Measurements from ENCODE around the gene UGT1A6. TPM values are rescaled to one million over a fixed set of nuclear protein-coding genes. Genes with fewer than 3 reads are reported as not detected.

The UGT1A6 gene
- total and polyA plus RNA-seq, 2 donors (not counting 3 experiments of a cell fraction or from before 2014, with no cell fraction given), result not detected

GRCh38 chr2:233791883-233792329, 99.2 kb downstream of the UGT1A6 start:
- no peaks in the 10 kb centered on the region for H3K4me1 ChIP-seq (ENCODE audit: control insufficient read depth, extremely low read depth, insufficient read depth, low read length)
- no peak overlapping the region for H2AFZ ChIP-seq (ENCODE audit: low read depth, low read length)
- no peaks in the 10 kb centered on the region for H3K9me3 ChIP-seq (replicated peaks; ENCODE audit: control insufficient read depth, insufficient read depth, low read length)
- no peaks in the 10 kb centered on the region for H3K79me2 ChIP-seq (ENCODE audit: control insufficient read depth, insufficient read depth, low read length)
- no peaks in the 10 kb centered on the region for H4K20me1 ChIP-seq (replicated peaks; ENCODE audit: control insufficient read depth, extremely low read depth, insufficient read depth, low read length)
- H3K4me2 ChIP-seq (ENCODE audit: insufficient read depth, low read length), result no peak overlapping the region
- H3K27ac ChIP-seq (ENCODE audit: insufficient read depth, low read depth, low read length), result no peak overlapping the region
- TF ChIP-seq MAX (IDR thresholded peaks at IDR 0.05; ENCODE audit: insufficient read depth, insufficient read length) (no peak), EZH2 (IDR thresholded peaks at IDR 0.05; ENCODE audit: borderline replicate concordance, low read depth, low read length, severe bottlenecking) (no peak), MYC (IDR thresholded peaks at IDR 0.05; ENCODE audit: low read depth, low read length) (no peak)
- H3K27me3 ChIP-seq (ENCODE audit: control insufficient read depth in 2 of 2, insufficient read depth in 2 of 2, low read length in 2 of 2), result no peaks in the 10 kb centered on the region
- no peaks in the 10 kb centered on the region for H3K36me3 ChIP-seq (ENCODE audit: control insufficient read depth in 2 of 2, extremely low read depth in 1 of 2, insufficient read depth in 2 of 2, low read length in 2 of 2)
- FAIRE-seq, result no peak
- dilution Hi-C loops (cut with MboI; ENCODE audit: extremely low pct_ligation_motif_present, low sequenced_read_pairs) (no loop called here), intact Hi-C loops (cut with micrococcal nuclease) (no loop called here)
- H3K4me3 ChIP-seq (replicated peaks in 1 of 3; ENCODE audit: insufficient read depth in 1 of 3, low read depth in 1 of 3, low read length in 3 of 3), result no peak overlapping the region
- DNase-seq (ENCODE audit: low read depth, low spot score), result no peak
- ChIA-PET POLR2A (no interaction called here), CTCF (interaction anchor here (1.5 kb wide), 1 partner anchor 22 kb away, joined by 3 read pairs; no protein-coding TSS in a partner anchor)
- H3K9me1 ChIP-seq (replicated peaks; ENCODE audit: control insufficient read depth, extremely low read depth, insufficient read depth, low read length), result no peaks in the 10 kb centered on the region
- no TSS peak for BruUV-seq (replicated peaks)
- H3K9ac ChIP-seq (replicated peaks; ENCODE audit: extremely low read depth, insufficient read depth, low read length), result no peak overlapping the region

DNA sequence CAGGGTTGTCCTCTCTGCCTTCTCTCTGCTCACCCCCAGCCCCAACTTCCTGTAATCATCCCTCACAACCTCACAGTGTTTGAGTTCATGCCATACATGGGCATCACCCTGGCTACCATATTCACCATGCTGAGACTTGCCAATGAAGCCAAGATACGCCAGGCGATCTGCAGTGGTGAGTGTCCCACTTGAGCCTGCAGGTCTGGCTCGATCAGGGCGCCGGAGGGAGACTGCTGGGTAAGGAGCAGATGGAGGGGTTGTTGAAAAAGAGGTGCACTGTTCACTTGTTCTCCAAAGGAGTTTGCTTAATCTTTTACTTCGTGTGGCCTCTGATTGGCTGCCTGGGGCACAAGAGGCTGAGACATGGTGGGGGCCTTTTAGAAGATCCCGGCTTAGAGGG, 100.0 kb downstream of the UGT1A6 start:
- H3K4me2 ChIP-seq (ENCODE audit: insufficient read depth, low read length), result no peak overlapping the region
- no peaks in the 10 kb centered on the region for H3K36me3 ChIP-seq (ENCODE audit: control insufficient read depth in 2 of 2, extremely low read depth in 1 of 2, insufficient read depth in 2 of 2, low read length in 2 of 2)
- no peak overlapping the region for H2AFZ ChIP-seq (ENCODE audit: low read depth, low read length)
- FAIRE-seq (no peak), DNase-seq (ENCODE audit: low read depth, low spot score) (no peak)
- H3K27me3 ChIP-seq (ENCODE audit: control insufficient read depth in 2 of 2, insufficient read depth in 2 of 2, low read length in 2 of 2), result no peaks in the 10 kb centered on the region
- ChIA-PET POLR2A (no interaction called here), CTCF (interaction anchor here (1.5 kb wide), 1 partner anchor 21 kb away, joined by 3 read pairs; no protein-coding TSS in a partner anchor)
- intact Hi-C loops (cut with micrococcal nuclease), result no loop called here
- no peaks in the 10 kb centered on the region for H3K9me1 ChIP-seq (replicated peaks; ENCODE audit: control insufficient read depth, extremely low read depth, insufficient read depth, low read length)
- no peaks in the 10 kb centered on the region for H3K4me1 ChIP-seq (ENCODE audit: control insufficient read depth, extremely low read depth, insufficient read depth, low read length)
- no peak overlapping the region for H3K4me3 ChIP-seq (replicated peaks in 1 of 3; ENCODE audit: insufficient read depth in 1 of 3, low read depth in 1 of 3, low read length in 3 of 3)
- TF ChIP-seq CTCF (IDR thresholded peaks at IDR 0.05; ENCODE audit: extremely low read depth in 1 of 2, insufficient read depth in 1 of 2, low read depth in 1 of 2, low read length in 2 of 2) (no peak), GATA2 (IDR thresholded peaks at IDR 0.05; ENCODE audit: insufficient read depth, insufficient read length, low read depth, low read length) (no peak), MAX (IDR thresholded peaks at IDR 0.05; ENCODE audit: insufficient read depth, insufficient read length) (no peak), JUN (IDR thresholded peaks at IDR 0.05; ENCODE audit: borderline replicate concordance, insufficient read depth, insufficient read length, low read depth) (no peak), POLR2AphosphoS5 (IDR thresholded peaks at IDR 0.05; ENCODE audit: insufficient read depth, low read depth, low read length) (no peak), EZH2 (IDR thresholded peaks at IDR 0.05; ENCODE audit: borderline replicate concordance, low read depth, low read length, severe bottlenecking) (no peak), FOS (IDR thresholded peaks at IDR 0.05; ENCODE audit: borderline replicate concordance, insufficient read depth, low read length) (no peak)
- no peak overlapping the region for H3K9ac ChIP-seq (replicated peaks; ENCODE audit: extremely low read depth, insufficient read depth, low read length)
- H3K27ac ChIP-seq (ENCODE audit: insufficient read depth, low read depth, low read length), result no peak overlapping the region
- dilution Hi-C loops (cut with MboI; ENCODE audit: extremely low pct_ligation_motif_present, low sequenced_read_pairs), result no loop called here
- H3K9me3 ChIP-seq (replicated peaks; ENCODE audit: control insufficient read depth, insufficient read depth, low read length), result no peaks in the 10 kb centered on the region
- H4K20me1 ChIP-seq (replicated peaks; ENCODE audit: control insufficient read depth, extremely low read depth, insufficient read depth, low read length), result no peaks in the 10 kb centered on the region
- BruUV-seq (replicated peaks), result no TSS peak
- no peaks in the 10 kb centered on the region for H3K79me2 ChIP-seq (ENCODE audit: control insufficient read depth, insufficient read depth, low read length)
